Ectodermal cell (in vitro differentiated cells): ENCODE data around the gene LPP.

Experiments
- H3K27ac ChIP-seq: 2 replicates; pipeline ENCODE4 v1.7.0; 2013; ENCODE audit warnings: mild to moderate bottlenecking, low read depth, low read length; ENCODE audit not compliant: insufficient read depth, poor library complexity, severe bottlenecking
- H3K27me3 ChIP-seq: 2 replicates; pipeline ENCODE4 v1.7.0; 2013; ENCODE audit warnings: mild to moderate bottlenecking, low read length; ENCODE audit not compliant: insufficient read depth, control insufficient read depth, poor library complexity, severe bottlenecking
- H3K36me3 ChIP-seq: one replicate; pipeline ENCODE4 v1.7.0; 2013; ENCODE audit warnings: low read length; ENCODE audit not compliant: control insufficient read depth, insufficient read depth
- H3K4me1 ChIP-seq: one replicate; pipeline ENCODE4 v1.7.0; 2013; ENCODE audit warnings: low read length; ENCODE audit not compliant: control insufficient read depth, insufficient read depth
- H3K4me3 ChIP-seq: 2 replicates; pipeline ENCODE4 v1.7.0; 2013; ENCODE audit warnings: low read depth, low read length, control low read depth; ENCODE audit not compliant: insufficient read depth
- H3K9me3 ChIP-seq: 2 replicates; pipeline ENCODE4 v1.7.0; 2013; ENCODE audit warnings: mild to moderate bottlenecking, low read length, moderate library complexity; ENCODE audit not compliant: control insufficient read depth
- WGBS, 2 experiments: methylation state at CpG; one replicate each; pipeline ENCODE4 v1.1.7; 2013; ENCODE audit warnings: missing lambda C conversion rate in 2 of 2; 5-methylcytosine and 5-hydroxymethylcytosine counted together

The LPP gene

DNA sequence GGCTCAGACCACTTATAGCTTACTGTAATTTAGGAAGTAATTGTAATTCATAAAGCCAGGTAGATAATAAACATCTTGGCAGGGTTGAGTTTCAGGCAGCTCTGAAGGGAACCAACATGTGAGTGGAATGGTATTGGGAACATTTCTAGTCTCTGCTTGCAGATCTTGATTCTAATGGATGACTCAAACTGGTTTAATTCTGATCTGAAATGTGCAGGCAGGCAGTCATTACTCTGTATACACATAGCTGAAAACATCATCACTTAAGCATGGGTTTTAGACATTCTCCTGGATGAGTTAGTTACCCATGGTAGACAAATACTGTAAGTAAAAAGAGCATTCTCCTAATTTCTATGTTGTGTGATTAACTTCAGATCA is 700.8 kb downstream of the LPP start:
- no peaks in the 10 kb centered on the region for H3K27me3 ChIP-seq
- peaks cover 4% of the 10 kb centered on the region for H3K4me1 ChIP-seq
- no peaks in the 10 kb centered on the region for H3K36me3 ChIP-seq
- H3K27ac ChIP-seq: no peak overlapping the region
- H3K9me3 ChIP-seq: no peaks in the 10 kb centered on the region
- no peak overlapping the region for H3K4me3 ChIP-seq

DNA sequence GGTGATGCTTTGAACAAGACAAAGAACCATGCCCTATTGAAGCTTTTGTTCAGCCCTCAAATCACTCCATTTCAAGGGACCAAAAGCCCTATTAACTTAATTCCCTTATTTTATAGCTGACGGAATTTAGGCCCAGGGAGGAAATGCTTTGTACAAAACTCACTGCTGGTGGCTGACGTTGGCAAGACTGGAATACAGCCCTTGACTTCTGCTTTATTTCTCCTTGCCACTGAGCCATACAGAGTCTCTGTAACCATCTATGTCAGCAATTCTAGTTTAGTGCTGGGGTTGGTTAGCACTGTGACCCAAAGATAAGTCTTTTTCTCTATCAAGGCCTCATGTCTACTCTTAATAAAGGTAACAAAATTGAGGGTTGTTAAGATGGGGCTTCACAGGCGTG is 701.7 kb downstream of the LPP start:
- H3K4me1 ChIP-seq: peaks cover 4% of the 10 kb centered on the region
- H3K27ac ChIP-seq: no peak overlapping the region
- WGBS, 2 experiments: 76 to 81% methylated on average over 3 of the region's 3 CpGs
- H3K9me3 ChIP-seq: no peaks in the 10 kb centered on the region
- no peaks in the 10 kb centered on the region for H3K27me3 ChIP-seq
- no peaks in the 10 kb centered on the region for H3K36me3 ChIP-seq
- no peak overlapping the region for H3K4me3 ChIP-seq

DNA sequence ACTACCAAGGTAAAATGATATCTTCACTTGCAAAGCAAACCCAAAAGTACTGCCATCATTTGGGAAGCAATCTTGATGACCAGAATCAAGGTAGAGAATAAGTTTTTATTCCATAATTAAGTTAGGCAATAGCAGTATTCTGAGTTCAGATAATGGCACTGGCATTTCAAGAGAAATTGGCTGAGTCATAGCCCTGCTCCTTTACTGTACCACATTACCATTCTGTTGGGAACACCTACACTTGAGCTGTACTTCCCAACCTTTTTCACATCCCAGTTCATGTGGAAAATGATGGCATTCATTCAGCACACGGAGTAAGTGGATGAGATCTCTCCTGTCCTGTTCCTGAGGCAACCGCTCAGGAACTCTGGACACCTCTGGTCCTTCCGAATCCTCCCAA is 706.2 kb downstream of the LPP start:
- Histone ChIP-seq H3K27me3 (no peaks in the 10 kb centered on the region), H3K4me3 (no peak overlapping the region), H3K27ac (no peak overlapping the region), H3K36me3 (no peaks in the 10 kb centered on the region), H3K4me1 (no peaks in the 10 kb centered on the region), H3K9me3 (no peaks in the 10 kb centered on the region)
- 91 to 98% methylated on average over 3 of the region's 3 CpGs for WGBS, 2 experiments

DNA sequence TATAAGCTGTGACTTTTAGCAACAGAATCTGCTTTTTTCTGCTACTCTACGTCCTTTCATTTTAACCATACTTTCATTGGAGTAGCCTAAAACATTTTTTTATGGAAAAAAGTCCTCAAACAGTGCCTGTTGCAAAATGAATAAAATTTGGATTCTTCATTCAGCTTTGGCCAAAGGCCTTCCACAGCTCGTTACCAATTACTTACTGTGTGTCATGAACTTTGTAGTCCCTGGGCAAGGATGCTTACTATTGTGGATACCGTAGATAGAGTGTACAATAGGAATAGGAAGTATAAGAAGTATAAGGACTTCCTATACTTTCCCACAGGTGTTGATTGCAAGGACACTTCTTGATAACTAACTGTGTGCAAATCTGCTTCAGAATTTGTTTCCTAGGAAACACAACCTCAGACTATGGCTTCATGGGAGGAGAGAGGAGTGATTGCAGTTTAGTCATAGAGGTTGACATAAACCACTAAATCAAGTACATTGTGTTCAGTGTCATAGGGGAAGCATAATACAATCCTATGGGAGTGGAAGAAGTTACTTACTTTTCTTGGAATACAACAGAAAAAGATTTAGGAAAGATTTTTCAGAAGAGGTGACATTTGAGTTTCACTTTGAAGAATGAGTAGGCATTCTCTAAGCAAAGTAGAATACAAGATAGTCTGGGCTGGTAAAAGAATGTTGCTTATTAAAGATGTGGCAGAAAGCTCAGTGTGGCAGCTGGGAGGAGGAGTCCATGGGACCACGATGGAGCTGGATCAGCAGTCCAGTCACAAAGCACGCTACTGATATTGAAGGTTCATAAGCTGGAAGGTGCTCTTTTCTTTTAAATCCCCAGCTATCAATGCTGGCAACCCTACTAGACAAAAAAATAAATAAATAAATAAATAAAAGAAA is 708.1 kb downstream of the LPP start:
- Histone ChIP-seq H3K36me3 (no peaks in the 10 kb centered on the region), H3K9me3 (no peaks in the 10 kb centered on the region), H3K27me3 (no peaks in the 10 kb centered on the region), H3K4me1 (no peaks in the 10 kb centered on the region), H3K27ac (no peak overlapping the region), H3K4me3 (no peak overlapping the region)
- 95% methylated on average over 5 of the region's 5 CpGs for WGBS, 2 experiments

DNA sequence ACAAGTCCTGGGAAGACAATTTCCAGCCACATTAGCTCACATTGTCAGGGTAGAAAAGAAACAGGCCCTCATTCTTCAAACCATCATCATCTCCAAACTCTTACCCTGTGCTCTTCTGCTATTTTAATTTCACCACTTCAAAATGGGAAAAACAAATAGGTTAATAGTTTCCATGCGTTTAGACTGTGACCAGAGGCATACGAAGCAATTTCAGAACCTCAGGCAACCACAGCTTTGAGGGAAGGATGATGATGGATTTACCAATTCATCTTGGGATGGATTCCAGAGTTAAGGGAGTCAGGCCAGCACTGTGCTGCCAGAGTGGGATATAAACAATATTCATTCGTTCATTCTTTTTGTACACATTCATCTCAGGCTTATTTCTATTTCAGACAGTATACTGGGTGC is 710.0 kb downstream of the LPP start:
- Histone ChIP-seq H3K9me3 (no peaks in the 10 kb centered on the region), H3K4me3 (no peak overlapping the region), H3K36me3 (no peaks in the 10 kb centered on the region), H3K4me1 (no peaks in the 10 kb centered on the region), H3K27me3 (no peaks in the 10 kb centered on the region), H3K27ac (no peak overlapping the region)
- 88 to 93% methylated on average over 2 to 3 of the region's 3 CpGs for WGBS, 2 experiments

DNA sequence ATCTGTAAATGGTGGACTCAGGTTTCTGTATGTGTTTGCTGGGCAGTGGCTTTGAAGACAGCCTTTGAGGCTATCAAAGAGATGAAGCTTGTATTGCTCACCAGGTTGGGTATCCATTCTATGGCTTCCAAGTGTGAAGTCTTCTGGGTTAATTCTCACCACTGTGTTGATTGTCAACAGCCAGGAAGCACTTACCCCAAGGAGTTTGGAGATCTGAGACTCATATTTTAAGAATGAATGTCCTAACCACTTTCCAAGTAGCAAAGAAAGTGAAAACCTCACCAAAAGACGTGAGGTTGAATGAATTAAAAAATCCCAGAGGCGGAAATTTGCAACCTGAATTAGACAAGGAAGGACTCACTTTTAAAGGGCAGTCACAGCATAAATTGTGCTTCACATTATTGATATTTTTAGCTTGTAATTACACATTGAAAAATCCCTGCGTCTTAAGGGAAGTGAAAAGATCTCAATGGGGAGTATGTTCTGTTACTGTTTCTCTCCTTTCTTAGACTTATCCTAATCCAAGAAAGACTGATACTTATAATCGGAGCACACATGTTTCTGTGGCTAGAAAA is 713.8 kb downstream of the LPP start:
- WGBS, 2 experiments: 87 to 96% methylated on average over 3 to 4 of the region's 4 CpGs
- Histone ChIP-seq H3K27ac (no peak overlapping the region), H3K27me3 (no peaks in the 10 kb centered on the region), H3K4me3 (no peak overlapping the region), H3K4me1 (no peaks in the 10 kb centered on the region), H3K36me3 (no peaks in the 10 kb centered on the region), H3K9me3 (no peaks in the 10 kb centered on the region)

DNA sequence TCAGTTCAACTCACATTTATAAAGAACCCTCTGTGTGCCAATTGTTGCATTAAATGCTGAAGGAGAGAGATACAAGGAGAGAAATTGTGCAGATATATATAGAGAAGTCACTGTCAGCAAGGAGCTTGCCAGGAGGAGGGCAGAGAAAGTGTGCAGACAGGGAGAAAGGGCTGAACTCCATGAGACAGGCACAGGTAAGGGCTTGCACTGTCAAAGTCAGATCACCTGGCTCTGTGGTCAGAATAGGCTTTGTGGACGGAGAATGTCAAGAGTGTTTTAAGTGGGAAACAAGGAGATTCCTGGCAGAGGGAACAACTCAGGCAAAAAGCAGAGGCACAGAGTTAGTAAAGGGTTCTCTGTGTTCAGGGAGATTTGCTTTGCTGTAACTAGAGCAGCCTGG is 714.8 kb downstream of the LPP start:
- Histone ChIP-seq H3K36me3 (no peaks in the 10 kb centered on the region), H3K27ac (no peak overlapping the region), H3K9me3 (no peaks in the 10 kb centered on the region), H3K4me3 (no peak overlapping the region), H3K27me3 (no peaks in the 10 kb centered on the region), H3K4me1 (no peaks in the 10 kb centered on the region)
- 90 to 95% methylated on average over 1 of the region's 1 CpG for WGBS, 2 experiments

DNA sequence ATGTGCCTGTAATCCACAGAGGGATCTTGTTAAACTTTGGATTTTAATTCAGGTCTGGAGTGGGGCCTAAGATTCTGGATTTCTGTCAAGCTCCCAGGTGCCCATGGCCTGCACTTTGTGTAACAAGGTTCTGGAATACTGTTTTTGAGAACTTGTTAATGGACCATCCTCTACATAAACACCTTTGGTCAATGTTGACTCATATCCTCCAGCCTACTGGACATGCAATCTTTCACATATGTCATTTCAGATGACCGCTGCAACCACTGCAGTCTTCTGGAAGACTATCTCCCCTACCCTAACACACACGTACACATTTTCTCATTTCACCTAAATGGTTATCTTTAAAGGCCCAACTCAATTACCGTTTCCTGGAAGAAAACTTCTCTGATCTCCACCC is 715.7 kb downstream of the LPP start:
- WGBS, 2 experiments: 93% methylated on average over 3 of the region's 3 CpGs
- no peak overlapping the region for H3K4me3 ChIP-seq

DNA sequence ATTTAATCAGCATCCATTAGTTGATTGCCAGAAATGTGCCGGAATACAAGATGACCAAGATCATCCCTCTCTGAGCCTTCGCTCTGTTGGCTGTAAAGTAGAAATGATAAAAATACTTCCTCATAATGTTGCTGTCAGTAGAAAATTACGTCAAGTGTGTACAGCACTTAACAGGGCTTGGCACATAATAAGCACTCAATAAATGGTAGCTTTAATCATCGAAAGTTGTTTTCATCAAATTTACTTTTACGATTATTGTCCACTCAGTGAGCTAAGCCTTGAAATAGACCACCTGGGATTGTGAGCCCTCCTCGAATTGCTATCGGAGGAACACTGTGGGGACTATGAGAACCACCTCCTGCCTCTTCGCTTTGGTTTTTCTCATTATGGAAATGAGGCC is 716.5 kb downstream of the LPP start:
- H3K36me3 ChIP-seq: no peaks in the 10 kb centered on the region
- no peaks in the 10 kb centered on the region for H3K4me1 ChIP-seq
- 94% methylated on average over 8 of the region's 8 CpGs for WGBS, 2 experiments
- no peak overlapping the region for H3K4me3 ChIP-seq
- no peaks in the 10 kb centered on the region for H3K9me3 ChIP-seq
- no peak overlapping the region for H3K27ac ChIP-seq
- H3K27me3 ChIP-seq: no peaks in the 10 kb centered on the region

More for the DNA sequence above, 715.7 kb downstream of the LPP start:
- Histone ChIP-seq H3K9me3 (no peaks in the 10 kb centered on the region), H3K27me3 (no peaks in the 10 kb centered on the region), H3K27ac (no peak overlapping the region), H3K4me1 (no peaks in the 10 kb centered on the region), H3K36me3 (no peaks in the 10 kb centered on the region)

DNA sequence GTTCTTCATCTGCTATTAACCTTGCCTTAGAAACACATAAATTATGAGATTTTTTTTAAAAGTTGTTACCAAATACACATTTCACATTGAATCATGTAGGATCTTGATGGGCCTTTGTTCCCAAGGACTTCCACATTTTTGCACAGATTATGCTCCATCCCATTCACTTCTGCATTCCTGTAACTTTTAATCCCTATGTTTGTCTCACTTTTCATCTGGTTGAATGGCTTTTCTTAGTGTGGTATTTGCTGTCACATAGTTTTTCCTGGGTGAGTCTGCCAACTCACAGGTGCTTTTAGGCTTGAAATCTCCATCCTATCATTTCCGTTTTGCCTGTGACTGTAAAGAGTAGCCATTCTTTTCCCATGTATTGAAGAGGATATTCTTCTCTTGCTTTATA is 720.6 kb downstream of the LPP start:
- Histone ChIP-seq H3K27ac (peak overlapping the region; percentile 44), H3K36me3 (no peaks in the 10 kb centered on the region), H3K4me3 (no peak overlapping the region), H3K9me3 (no peaks in the 10 kb centered on the region), H3K27me3 (no peaks in the 10 kb centered on the region), H3K4me1 (no peaks in the 10 kb centered on the region)
- WGBS, 2 experiments: 67 to 93% methylated on average over 1 of the region's 1 CpG
